GM18502 (cell line): Measurements from ENCODE around the gene COPG1.
"Not testable (repeated sequence)": the region's sequence is repeated elsewhere in the genome, so short reads cannot be mapped to it uniquely, and the experiment has no call there.

Experiments used
- ATAC-seq: cut with Tn5 transposase; IDR thresholded peaks from one replicate; pipeline ENCODE4 v1.9.1; 2021; ENCODE audit warnings: mild to moderate bottlenecking; ENCODE audit not compliant: unreplicated experiment, poor library complexity

Gene COPG1

GRCh38 chr3:129240436-129240835 lies 9.0 kb upstream of the COPG1 start:
- ATAC-seq: no peak

- no peak for ATAC-seq
Observed at GRCh38 chr3:129245141-129245540, 4.3 kb upstream of the COPG1 start.

GRCh38 chr3:129245641-129246306 lies 3.6 kb upstream of the COPG1 start:
- ATAC-seq: peak; percentile 72

- no peak for ATAC-seq
Observed at GRCh38 chr3:129246636-129247035, 2.8 kb upstream of the COPG1 start.

- ATAC-seq: no peak
Observed at GRCh38 chr3:129248286-129248979, 973 bp upstream of the COPG1 start.

- ATAC-seq: no peak
Observed at GRCh38 chr3:129252748-129253147, 3.3 kb downstream of the COPG1 start.

GRCh38 chr3:129254536-129255230 lies 5.3 kb downstream of the COPG1 start:
- no peak for ATAC-seq

GRCh38 chr3:129256270-129256669 lies 6.9 kb downstream of the COPG1 start:
- no peak for ATAC-seq

- no peak for ATAC-seq
Observed at GRCh38 chr3:129257609-129258008, 8.2 kb downstream of the COPG1 start.

GRCh38 chr3:129259612-129260477 lies 10.4 kb downstream of the COPG1 start:
- no peak for ATAC-seq

GRCh38 chr3:129260606-129261005 lies 11.2 kb downstream of the COPG1 start:
- no peak for ATAC-seq

GRCh38 chr3:129261894-129262293 lies 12.5 kb downstream of the COPG1 start:
- no peak for ATAC-seq

- no peak for ATAC-seq
Observed at GRCh38 chr3:129263161-129263910, 13.9 kb downstream of the COPG1 start.

- not testable (repeated sequence) for ATAC-seq
Observed at GRCh38 chr3:129264994-129265393, 15.6 kb downstream of the COPG1 start.

- ATAC-seq: no peak
Observed at GRCh38 chr3:129266651-129267050, 17.2 kb downstream of the COPG1 start.

- ATAC-seq: no peak
Observed at GRCh38 chr3:129268396-129268795, 19.0 kb downstream of the COPG1 start.

GRCh38 chr3:129271674-129272073 lies 22.3 kb downstream of the COPG1 start:
- no peak for ATAC-seq

GRCh38 chr3:129276385-129276784 lies 27.0 kb downstream of the COPG1 start:
- ATAC-seq: peak; percentile 78

GRCh38 chr3:129277829-129278271 lies 28.4 kb downstream of the COPG1 start:
- ATAC-seq: no peak
